Daoy (cell line): Measurements from ENCODE around the gene PCP2. TPM values are rescaled to one million over a fixed set of nuclear protein-coding genes. Genes with fewer than 3 reads are reported as not detected.
A peak's percentile ranks its signal among the peaks of the same experiment; 100 is the strongest.

Source experiments
- DNase-seq: peaks from one replicate; pipeline ENCODE4 v3.0.0-alpha.2; 2015; ENCODE audit warnings: low read depth
- total RNA-seq: library from RNA; depleted of rRNA; stranded (reverse); fragments of >200 nt; shearing (Covaris generic); gene quantifications from 2 replicates; pipeline ENCODE4 v1.2.3, GENCODE V29; 2014

Gene PCP2
- total RNA-seq, 1 experiment from 2014 or later = not detected

DNA sequence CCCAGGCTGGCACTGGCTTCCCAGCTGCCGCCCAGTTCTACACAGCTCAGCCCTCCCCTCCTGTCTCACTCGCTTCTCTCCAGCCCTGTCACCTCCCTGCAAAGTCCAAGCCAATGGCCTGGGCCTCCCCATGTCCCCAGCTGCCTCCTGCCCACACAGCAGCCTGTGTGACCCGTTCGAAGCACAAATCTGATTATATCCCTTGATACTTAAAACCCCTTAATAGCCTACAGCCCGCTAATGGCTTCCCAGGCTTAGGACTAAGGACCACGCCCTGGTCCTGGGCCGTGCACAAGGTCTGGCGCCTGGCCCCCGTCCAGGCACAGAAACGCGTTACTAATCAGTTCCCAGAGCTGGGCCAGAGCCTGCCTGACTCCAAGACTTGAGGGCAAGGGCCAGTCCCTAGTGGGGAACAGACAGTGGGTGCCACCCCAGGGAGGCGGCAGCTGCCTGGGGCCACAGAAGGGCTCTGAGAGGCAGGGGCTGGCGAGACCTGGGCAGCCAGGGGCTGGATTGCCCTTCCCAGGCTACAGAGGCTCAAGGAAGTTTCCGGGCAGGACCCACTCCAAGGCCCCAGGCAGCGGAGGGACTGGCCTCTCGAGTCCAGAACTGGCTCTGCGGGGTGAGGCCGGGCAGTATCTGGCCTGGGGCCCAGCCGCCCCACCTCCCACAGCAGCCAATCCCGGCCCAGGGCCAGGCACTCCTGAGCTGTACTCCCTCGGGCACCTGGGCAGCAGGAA lies 14.6 kb downstream of the PCP2 start:
- DNase-seq = no peak

DNA sequence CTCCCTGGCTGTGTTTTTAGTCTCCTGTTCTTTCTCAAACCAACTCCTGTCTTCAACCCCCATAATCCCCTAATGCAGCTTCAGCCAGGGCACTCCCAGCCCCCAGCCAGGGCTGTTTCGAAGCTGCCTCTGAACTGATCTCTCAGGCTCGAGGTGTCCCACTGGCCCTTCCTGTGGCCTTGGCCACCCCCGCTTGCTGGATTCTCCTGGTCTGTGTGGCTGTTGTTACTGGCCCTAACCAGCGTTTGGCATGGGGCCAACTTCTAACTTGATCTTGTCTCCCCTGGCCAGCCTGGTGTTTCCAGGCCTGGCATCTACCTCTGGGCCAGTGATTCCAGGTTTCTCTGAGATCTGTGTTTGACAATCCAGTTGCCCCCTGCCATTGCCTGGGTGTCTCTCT lies 15.2 kb downstream of the PCP2 start:
- DNase-seq = no peak

DNA sequence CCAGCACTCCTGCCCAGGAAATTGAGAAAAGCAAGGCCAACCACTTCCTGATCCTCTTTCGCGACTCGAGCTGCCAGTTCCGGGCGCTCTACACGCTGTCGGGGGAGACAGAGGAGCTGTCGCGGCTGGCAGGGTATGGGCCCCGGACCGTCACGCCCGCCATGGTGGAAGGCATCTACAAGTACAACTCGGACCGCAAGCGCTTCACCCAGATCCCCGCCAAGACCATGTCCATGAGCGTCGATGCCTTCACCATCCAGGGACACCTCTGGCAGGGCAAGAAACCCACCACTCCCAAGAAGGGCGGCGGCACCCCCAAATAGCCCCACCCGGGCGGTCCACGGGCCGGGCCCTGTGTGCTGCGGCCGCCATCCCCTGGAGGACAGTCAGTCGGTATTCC lies 15.8 kb downstream of the PCP2 start:
- no peak for DNase-seq

DNA sequence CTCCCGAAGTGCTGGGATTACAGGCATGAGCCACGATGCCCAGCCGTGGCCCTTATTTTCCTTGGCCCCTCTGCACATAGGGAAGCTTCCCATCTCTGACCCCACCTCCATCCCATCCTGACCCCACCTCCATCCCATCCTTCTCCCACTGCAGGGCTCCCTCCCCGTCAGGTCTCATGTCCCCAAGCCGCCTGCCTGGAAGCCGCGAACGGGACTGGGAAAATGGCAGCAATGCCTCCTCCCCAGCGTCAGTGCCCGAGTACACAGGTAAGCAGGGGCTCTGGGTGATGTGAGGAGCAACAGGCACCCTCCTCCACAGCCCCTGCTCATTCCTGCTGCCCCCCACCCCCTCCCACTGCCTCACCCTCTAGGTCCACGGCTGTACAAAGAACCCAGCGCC lies 16.3 kb downstream of the PCP2 start:
- DNase-seq = no peak

DNA sequence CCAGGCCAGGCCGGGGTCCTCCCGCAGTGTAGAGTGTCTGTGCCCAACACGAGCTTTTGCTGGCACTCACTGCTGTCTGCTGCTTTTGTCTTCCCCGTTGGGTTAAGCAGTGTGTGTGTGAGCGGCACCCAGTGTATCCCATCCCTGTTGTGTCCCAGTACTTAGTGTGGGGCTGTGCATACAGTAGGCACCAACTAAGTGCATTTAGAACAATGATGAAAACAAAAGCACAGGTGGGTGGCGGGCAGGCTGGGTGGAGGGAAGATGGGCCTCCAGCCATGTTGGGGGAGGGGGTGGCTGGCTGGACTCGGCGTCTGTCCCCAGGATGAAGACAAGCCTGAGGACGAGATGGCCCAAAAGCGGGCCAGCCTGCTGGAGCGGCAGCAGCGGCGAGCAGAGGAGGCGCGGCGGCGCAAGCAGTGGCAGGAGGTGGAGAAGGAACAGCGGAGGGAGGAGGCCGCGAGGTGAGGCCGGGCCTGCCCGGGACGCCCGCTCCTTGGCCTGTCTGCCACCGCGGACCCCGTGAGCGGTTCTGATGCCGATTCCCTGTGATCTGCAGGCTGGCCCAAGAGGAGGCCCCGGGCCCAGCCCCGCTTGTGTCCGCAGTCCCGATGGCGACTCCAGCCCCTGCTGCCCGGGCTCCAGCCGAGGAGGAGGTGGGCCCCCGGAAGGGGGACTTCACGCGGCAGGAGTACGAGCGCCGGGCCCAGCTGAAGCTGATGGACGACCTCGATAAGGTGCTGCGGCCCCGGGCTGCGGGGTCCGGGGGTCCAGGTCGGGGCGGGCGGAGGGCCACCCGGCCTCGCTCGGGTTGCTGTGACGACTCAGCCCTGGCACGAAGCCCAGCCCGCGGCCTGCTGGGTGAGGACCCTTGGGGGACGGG lies 18.4 kb downstream of the PCP2 start:
- no peak for DNase-seq

DNA sequence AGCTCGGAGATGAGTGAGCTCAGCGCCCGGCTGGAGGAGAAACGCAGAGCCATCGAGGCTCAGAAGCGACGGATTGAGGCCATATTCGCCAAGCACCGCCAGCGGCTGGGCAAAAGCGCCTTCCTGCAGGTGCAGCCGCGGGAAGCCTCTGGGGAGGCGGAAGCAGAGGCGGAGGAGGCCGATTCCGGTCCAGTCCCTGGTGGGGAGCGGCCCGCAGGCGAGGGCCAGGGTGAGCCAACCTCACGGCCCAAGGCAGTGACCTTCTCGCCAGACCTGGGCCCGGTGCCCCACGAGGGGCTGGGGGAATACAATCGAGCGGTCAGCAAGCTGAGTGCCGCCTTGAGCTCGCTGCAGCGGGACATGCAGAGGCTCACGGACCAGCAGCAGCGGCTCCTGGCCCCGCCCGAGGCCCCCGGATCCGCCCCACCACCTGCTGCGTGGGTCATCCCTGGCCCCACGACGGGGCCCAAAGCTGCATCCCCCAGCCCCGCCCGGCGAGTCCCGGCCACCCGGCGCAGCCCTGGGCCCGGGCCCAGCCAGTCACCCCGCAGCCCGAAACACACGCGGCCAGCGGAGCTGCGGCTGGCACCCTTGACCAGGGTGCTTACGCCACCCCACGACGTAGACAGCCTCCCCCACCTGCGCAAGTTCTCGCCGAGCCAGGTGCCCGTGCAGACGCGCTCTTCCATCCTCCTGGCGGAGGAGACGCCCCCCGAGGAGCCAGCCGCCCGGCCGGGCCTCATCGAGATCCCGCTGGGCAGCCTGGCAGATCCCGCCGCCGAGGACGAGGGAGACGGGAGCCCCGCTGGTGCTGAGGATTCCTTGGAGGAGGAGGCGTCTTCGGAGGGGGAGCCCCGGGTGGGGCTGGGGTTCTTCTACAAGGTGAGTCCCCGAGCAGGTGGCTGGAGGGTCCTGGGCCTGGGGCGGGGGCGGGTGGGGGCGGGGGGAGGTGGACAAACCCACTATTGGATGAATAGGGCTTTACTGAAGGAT lies 20.9 kb downstream of the PCP2 start:
- no peak for DNase-seq

DNA sequence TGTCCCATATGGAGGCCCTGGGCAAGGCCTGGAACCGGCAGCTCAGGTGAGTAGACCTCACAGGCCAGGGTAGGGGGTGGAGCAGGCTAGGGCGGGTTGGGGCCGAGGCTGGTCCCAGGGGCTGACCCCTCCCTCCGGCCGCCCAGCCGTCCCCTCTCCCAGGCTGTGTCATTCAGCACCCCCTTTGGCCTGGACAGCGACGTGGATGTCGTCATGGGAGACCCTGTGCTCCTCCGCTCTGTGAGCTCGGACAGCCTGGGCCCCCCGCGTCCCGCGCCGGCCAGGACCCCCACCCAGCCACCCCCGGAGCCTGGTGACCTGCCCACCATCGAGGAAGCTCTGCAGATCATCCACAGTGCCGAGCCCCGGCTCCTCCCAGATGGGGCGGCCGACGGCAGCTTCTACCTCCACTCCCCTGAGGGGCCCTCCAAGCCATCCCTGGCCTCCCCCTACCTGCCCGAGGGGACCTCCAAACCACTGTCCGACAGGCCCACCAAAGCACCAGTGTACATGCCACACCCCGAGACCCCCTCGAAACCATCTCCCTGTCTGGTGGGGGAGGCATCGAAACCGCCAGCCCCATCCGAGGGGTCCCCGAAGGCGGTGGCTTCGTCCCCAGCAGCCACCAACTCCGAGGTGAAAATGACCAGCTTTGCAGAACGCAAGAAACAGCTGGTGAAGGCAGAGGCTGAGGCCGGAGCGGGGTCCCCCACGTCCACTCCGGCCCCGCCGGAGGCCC lies 21.8 kb downstream of the PCP2 start:
- DNase-seq = no peak

DNA sequence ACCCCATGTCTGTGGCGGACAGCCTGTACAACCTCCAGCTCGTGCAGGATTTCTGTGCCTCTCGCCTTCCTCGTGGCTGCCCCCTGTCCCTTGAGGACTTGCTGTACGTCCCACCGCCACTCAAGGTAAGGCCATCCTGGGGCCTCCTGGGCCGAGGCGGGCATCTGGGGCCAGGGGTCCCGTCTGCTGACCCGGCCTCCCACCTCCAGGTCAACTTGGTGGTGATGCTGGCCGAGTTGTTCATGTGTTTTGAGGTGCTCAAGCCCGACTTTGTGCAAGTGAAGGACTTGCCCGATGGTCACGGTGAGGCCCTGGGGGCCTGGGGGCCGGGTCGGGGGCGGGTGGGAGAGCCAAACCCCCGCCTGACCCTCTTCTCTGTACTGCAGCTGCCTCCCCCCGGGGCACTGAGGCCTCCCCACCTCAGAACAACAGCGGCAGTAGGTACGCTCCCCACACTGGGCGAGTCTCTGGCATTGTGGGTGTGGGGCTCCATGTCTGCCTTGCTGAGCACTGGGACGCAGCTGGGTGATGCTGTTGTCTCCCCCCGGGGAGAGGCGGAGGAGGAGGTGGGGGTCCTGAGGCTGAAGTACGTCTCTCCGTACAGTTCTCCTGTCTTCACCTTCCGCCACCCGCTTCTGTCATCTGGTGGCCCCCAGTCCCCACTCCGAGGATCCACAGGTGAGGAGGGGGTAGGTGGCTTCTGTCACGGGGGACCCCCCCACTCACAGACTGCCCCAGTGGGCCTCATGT lies 22.9 kb downstream of the PCP2 start:
- no peak for DNase-seq

DNA sequence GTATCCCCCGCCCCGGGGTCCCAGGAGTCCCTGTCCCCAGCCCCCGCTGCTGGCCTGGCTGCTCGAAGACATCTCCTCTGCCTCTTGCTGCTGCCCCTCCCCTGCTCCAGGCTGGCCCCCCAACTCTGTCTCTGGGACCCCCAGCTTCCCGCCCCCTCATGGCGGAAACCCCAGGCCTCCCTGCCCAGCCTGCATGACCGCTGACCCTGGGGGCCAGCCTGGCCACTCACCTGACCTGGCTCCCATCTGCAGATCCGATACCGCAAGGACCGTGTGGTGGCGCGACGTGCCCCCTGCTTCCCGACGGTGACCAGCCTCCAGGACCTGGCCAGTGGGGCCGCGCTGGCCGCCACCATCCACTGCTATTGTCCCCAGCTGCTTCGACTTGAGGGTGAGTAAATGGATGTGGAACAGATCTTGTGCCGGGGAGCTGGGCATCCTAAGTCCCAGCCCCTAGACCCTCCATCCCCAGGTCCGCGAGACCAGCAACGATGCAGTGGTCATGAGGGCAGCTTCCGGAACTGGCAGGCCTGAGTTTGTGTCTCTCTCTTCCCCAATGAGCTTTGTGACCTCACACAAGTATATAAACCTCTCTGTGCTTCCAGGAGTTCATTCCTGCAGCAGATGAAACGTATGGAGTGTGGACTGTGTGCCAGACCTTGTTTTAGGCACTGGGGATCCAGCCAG lies 25.5 kb downstream of the PCP2 start:
- no peak for DNase-seq

DNA sequence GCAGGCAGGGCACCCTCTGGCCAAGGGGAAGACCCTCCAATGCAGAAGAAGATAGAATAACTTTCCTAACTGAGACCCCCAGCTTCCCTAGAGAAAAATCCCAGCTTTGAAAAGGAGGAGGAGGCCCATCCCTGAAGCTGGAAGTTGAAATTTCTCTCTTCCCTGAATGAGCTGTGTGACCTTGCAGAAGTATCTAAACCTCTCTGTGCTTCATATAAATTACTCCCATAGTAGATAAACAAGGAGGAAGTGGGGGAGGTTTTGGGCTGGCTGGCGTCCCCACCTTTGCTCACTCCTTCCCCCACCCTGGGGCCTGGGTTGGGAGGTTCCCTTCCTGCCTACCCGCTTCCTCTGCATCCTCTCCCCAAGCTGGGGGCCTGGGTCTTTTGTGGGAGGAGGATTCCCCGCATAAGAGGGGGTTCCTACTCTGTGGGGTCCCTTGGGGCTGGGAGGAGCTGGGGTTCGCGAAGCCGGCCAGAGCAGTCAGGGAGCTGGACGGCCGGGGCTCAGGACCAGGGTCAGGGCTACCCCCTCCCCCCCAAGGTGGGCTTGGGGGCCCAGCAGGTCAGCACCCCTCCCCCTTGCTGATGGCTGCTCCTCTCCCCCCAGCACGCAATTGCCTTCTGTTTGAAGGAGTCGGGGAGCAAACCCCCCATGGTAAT lies 26.2 kb downstream of the PCP2 start:
- DNase-seq = no peak

DNA sequence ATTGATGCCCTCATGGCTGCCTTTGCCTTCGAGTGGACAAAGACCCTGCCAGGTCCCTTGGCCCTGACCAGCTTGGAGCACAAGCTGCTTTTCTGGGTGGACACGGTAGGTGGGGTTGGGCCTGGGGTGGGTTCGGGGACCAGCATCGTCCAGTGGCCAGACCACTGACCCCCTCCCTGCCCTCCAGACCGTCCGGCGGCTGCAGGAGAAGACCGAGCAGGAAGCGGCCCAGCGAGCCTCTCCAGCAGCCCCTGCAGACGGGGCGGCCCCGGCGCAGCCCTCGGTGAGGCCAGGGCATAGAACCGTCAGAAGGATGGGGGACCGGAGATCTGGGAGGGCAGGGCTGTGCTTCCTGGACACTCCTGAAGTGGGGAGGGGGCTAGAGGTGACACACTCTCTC lies 27.2 kb downstream of the PCP2 start:
- no peak for DNase-seq

DNA sequence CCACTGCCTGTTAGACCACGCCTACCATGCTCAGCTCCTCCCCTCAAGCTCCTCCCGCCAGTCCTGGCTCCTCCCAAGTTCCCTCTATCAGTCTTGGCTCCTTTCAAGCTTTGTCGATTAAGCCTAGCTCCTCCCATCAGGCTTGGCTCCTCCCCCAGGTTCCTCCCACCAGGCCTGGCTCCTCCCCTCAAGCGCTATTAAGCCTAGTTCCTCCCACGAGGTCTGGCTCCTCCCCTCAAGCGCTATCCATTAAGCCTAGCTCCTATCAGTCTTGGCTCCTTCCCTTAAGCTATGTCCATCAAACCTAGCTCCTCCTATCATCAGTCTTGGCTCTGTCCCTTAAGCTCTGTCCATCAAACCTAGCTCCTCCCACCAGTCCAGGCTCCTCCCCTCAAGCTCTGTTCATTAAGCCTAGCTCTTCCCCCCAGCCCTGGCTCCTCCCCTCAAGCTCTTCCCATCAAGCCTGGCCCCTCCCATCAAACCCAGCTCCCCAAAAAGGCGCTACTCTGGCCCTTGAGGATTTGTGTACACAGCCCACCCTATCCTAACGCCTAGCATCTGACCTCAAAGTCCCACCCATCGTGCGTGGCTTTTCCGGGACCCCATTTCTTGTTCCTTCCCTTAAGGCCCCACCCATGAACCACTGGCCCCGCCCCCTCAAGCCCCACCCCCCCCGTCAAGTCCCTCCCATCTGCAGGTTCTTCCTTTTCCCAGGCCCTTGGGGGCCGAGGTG lies 27.9 kb downstream of the PCP2 start:
- DNase-seq = peak; percentile 77

DNA sequence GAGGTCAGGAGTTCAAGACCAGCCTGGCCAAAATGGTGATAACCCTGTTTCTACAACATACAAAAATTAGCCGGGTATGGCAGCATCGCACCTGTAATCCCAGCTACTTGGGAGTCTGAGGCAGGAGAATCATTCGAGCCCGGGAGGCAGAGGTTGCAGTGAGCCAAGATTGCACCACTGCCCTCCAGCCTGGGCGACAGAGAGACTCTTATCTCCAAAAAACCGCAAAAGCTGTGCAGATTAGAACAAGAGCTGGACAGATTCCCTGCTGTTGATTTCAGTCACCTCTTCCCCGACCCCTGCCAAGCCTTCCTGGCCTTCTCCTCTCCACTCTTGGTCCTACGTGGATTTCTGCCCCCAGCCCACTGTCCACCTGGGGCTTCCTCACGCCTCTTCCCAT lies 29.6 kb downstream of the PCP2 start:
- no peak for DNase-seq

DNA sequence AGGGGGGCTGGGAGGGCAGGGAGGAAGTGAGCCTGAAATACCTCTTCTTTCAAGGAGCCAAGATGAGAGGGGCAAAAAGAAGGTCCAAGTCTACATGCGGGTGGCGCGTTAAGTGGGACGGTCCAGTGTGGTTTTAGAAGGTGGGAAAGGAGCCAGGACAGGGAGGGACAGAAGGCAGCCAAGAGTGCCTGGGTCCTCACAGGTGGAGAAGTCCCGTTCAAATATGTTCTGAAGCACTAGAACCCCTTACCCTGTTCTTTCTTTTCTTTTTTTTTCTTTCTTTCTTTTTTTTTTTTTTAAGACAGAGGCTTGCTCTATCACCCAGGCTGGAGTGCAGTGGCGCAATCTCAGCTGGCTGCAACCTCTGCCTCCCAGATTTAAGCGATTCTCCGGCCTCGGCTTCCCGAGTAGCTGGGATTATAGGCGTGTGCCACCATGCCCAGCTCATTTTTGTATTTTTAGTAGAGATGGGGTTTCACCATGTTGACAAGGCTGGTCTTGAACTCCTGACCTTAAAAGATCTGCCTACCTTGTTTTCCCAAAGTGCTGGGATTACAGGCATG lies 30.5 kb downstream of the PCP2 start:
- DNase-seq = no peak

DNA sequence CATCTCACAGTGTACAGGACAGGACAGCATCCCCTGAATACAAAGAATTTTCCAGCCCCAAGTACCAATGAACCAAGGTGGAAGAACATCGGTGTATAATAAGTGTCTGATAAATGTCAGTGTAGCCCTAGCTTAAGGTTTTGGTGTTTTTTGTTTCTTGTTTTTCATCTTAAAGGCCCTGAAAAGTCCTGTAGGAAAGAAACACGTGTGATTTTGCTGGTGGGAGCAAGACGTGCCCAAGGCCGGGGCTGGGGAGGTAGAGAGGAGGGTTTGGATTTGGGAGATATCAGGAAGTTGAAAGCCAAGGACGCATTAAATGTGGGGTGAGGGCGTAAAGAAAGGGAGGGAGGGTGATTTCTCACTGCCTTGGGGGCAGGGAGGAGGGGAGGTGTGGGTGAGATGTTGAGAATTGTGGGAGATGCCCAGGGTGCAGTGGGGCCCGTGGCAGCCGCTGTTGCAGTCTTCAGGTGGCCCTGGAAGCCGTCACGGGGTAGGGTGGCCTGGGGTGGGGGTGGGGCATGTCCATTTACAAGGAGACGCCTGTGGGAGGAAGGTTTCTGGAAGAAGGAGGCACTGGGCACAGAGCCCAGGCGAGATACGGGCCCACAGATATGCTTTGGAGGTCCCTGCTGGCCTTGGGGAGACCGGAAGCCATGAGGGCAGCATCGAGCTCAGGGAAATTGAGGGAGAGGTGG lies 31.1 kb downstream of the PCP2 start:
- DNase-seq = no peak

DNA sequence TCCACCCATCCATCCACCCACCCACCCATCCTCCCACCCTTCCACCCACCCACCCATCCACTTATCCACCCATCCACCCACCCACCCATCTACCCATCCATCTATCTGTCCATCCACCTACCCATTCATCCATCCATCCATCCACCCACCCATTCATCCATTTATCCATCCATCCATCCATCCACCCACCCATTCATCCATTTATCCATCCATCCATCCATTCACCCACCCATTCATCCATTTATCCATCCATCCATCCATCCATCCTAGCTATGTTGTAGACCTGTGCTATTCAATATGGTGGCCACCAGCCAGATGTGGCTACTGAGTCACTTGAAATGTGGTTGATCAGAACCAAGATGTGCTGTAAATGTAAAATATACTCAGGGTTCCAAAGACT lies 32.8 kb downstream of the PCP2 start:
- no peak for DNase-seq

DNA sequence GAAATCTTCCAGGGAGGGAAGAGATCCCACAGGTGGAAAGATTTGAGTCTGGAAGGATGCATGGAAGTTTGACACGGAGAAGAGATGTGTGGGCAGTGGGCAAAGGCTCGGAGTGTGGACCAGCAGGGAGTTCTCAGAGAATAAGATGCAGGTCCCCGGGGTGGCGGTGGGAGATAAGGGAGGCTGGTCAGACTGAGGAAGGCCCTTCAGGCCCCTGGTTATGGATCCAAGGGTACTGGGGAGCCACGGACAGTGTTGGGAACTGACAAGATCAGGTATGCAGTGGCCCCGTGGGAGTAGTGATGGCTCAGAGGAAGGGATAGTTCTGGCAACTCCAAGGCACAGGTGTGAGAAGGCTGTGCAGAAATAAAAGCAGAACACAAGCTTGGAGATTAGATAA lies 35.3 kb downstream of the PCP2 start:
- DNase-seq = no peak

DNA sequence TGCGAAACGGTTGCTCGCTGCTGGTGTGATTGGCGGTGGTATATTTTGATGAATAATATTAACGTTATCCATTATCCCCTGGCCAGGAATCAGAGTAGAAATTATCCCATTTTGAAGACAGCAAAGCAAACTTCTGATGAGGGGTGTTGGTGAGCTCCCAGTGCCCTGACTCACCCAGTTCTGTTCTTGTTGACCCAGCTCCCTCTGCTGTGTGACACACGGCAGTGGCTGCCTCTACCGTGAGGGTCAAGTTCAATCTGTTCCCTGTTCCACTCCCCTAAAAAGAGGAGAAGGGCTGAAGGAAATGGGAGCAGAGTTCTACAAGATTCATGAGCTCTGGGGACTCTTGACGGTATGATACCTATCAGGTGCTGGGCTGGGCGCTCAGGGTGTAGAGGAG lies 35.8 kb downstream of the PCP2 start:
- DNase-seq = peak; percentile 48
